MM.1S (cell line): Measurements from ENCODE around the gene ZNF438.

Experiments
- DNase-seq: peaks from one replicate; pipeline ENCODE4 v3.0.0-alpha.2; 2015
- H2AFZ ChIP-seq: fragments of 300-600 bp; sonication (generic); 2 replicates; pipeline ENCODE4 v1.6.0; 2016; ENCODE audit warnings: antibody characterized with exemption, low read length
- H3F3A ChIP-seq: fragments of 300-600 bp; sonication (generic); 2 replicates; pipeline ENCODE4 v1.6.1; 2016; ENCODE audit warnings: mild to moderate bottlenecking, antibody characterized with exemption, low read length, moderate library complexity, mixed read lengths; ENCODE audit not compliant: insufficient read depth
- H3K27ac ChIP-seq: fragments of 300-600 bp; sonication (generic); 2 replicates; pipeline ENCODE4 v1.5.1; 2016; ENCODE audit warnings: mild to moderate bottlenecking, low read length
- H3K27me3 ChIP-seq: fragments of 300-600 bp; sonication (generic); replicated peaks from 2 replicates; pipeline ENCODE4 v1.6.0; 2016; ENCODE audit warnings: low read length; ENCODE audit not compliant: insufficient read depth
- H3K36me3 ChIP-seq: fragments of 300-600 bp; sonication (generic); replicated peaks from 2 replicates; pipeline ENCODE4 v1.6.1; 2016; ENCODE audit warnings: mild to moderate bottlenecking, low read length, mixed read lengths; ENCODE audit not compliant: insufficient read depth
- H3K4me1 ChIP-seq: fragments of 300-600 bp; sonication (generic); 2 replicates; pipeline ENCODE4 v1.6.1; 2016; ENCODE audit warnings: low read length, mixed read lengths
- H3K4me2 ChIP-seq: fragments of 300-600 bp; sonication (generic); 2 replicates; pipeline ENCODE4 v1.6.0; 2016; ENCODE audit warnings: low read depth, low read length
- H3K4me3 ChIP-seq: fragments of 300-600 bp; sonication (generic); 2 replicates; pipeline ENCODE4 v1.5.1; 2016; ENCODE audit warnings: low read length, mixed read lengths
- H3K79me2 ChIP-seq: fragments of 300-600 bp; sonication (generic); 2 replicates; pipeline ENCODE4 v1.6.1; 2016; ENCODE audit warnings: mixed run types, low read length, mixed read lengths
- H3K9ac ChIP-seq: fragments of 300-600 bp; sonication (generic); 2 replicates; pipeline ENCODE4 v1.6.1; 2016; ENCODE audit warnings: low read length, mixed read lengths
- H3K9me2 ChIP-seq: fragments of 300-600 bp; sonication (generic); replicated peaks from 2 replicates; pipeline ENCODE4 v1.6.1; 2016; ENCODE audit warnings: mild to moderate bottlenecking, low read length, mixed read lengths; ENCODE audit not compliant: insufficient read depth
- H3K9me3 ChIP-seq: fragments of 300-600 bp; sonication (generic); replicated peaks from 2 replicates; pipeline ENCODE4 v1.6.1; 2016; ENCODE audit warnings: mild to moderate bottlenecking, low read length, mixed read lengths; ENCODE audit not compliant: insufficient read depth
- H4K20me1 ChIP-seq: fragments of 300-600 bp; sonication (generic); 2 replicates; pipeline ENCODE4 v1.6.1; 2016; ENCODE audit warnings: mild to moderate bottlenecking, low read length, moderate library complexity, mixed read lengths; ENCODE audit not compliant: insufficient read depth
- CTCF ChIP-seq: fragments of 300-600 bp; sonication (generic); IDR thresholded peaks from 2 replicates; pipeline ENCODE4 v1.5.1; 2016; ENCODE audit warnings: antibody characterized with exemption, low read length, mixed read lengths
- EZH2 ChIP-seq: fragments of 300-600 bp; sonication (generic); optimal IDR thresholded peaks from 2 replicates; pipeline ENCODE3; 2017; ENCODE audit warnings: low read depth, mild to moderate bottlenecking, antibody characterized with exemption, low read length, mixed read lengths
- EZH2phosphoT487 ChIP-seq: fragments of 300-600 bp; sonication (generic); IDR thresholded peaks from 2 replicates; pipeline ENCODE4 v1.6.1; 2018; ENCODE audit warnings: antibody characterized with exemption, low read length

Gene ZNF438

GRCh38 chr10:30821261-30821993, 210.2 kb downstream of the ZNF438 start:
- Histone ChIP-seq H3K27me3 (no peaks in the 10 kb centered on the region), H3K27ac (no peak overlapping the region), H4K20me1 (no peaks in the 10 kb centered on the region), H3K9ac (no peak overlapping the region), H3K4me3 (no peak overlapping the region), H3K4me2 (no peak overlapping the region), H3K9me3 (no peaks in the 10 kb centered on the region), H3F3A (no peaks in the 10 kb centered on the region), H3K36me3 (no peaks in the 10 kb centered on the region), H3K4me1 (no peaks in the 10 kb centered on the region), H3K79me2 (no peaks in the 10 kb centered on the region), H3K9me2 (no peaks in the 10 kb centered on the region), H2AFZ (no peak overlapping the region)
- no peak for TF ChIP-seq CTCF
- TF ChIP-seq EZH2phosphoT487: no peak
- no peak for TF ChIP-seq EZH2
- no peak for DNase-seq

DNA sequence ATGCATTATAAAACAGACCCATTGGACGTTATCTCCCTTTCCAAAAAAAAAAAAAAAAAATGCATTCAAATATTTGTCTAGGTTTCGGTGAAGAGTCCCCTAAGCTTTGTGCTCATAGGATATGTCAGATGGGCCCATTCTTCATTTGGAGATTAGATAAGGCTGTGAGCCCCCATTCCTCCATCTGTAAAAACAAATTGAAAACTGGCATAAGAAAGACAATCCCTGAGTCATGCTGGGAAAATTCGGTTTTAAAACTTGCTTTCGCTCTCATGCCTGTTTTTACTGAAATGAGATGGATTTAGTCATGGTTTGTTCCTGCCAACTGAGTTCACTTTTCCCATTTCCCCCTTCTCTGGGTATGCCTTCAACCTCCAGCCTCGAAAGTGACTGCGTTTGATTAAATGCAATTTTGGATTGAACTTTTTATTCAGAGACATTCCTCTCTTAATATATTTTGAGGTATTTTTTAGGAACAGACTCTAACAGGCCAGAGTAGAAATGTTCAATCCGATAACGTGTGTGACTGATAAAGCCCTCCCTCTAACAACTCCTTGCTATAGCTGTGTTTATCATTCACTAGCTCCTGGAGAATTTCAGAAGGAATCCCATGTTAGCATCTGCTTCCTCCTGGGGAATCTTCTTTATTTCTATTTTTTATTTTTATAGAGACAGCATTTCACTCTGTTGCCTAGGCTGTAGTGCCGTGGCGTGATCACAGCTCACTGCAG, 211.2 kb downstream of the ZNF438 start:
- Histone ChIP-seq H3K27ac (no peak overlapping the region), H3K36me3 (no peaks in the 10 kb centered on the region), H3K9me2 (no peaks in the 10 kb centered on the region), H3K27me3 (no peaks in the 10 kb centered on the region), H3K79me2 (no peaks in the 10 kb centered on the region), H2AFZ (no peak overlapping the region), H3K9ac (no peak overlapping the region), H3K4me1 (no peaks in the 10 kb centered on the region), H3K4me3 (no peak overlapping the region), H4K20me1 (no peaks in the 10 kb centered on the region), H3K4me2 (no peak overlapping the region), H3F3A (no peaks in the 10 kb centered on the region), H3K9me3 (no peaks in the 10 kb centered on the region)
- DNase-seq: no peak
- no peak for TF ChIP-seq EZH2phosphoT487

DNA sequence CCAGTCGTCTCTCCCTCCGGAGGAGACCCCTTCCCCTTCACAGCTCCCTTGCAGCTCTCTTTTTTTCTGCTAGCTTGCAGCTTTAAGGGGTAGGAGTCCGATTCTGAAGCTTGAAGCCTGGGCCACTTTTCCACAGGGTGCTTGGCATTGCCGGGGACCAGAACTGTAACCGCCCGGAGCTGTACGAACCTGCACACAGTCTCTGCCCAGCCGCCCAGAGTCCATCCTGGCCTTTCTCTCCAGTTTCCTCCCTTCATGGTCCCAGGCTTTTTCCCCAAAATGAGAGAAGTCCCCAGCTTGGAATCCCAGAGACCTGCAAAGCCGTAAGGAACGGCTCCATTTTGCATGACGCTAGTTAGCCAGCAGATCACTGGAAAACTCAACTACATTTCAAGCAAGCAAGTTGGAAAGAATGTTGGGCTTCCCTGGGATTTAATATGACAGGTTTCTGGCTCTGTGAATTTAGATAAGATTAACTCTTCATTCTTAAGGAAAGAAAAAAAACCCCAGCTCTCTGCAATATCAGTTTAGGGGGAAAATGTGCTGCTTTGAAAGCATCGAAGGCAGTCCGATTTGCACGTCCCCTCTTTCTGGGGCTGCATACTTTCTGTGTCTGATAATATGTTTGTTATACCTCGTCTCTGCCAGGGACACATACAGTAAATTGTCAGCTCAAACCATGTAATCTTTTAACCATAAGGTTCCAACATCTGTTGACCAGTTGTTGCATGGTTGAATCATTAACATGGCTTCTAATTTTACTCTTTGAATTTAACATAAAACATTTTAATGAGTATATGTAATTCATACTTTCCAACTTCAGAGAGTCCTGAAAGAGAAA, 212.1 kb downstream of the ZNF438 start:
- Histone ChIP-seq H3K9ac (no peak overlapping the region), H3K27me3 (no peaks in the 10 kb centered on the region), H3K4me3 (no peak overlapping the region), H4K20me1 (no peaks in the 10 kb centered on the region), H3K4me1 (peaks cover 3% of the 10 kb centered on the region), H3K27ac (no peak overlapping the region), H3F3A (no peaks in the 10 kb centered on the region), H3K9me2 (no peaks in the 10 kb centered on the region), H3K79me2 (no peaks in the 10 kb centered on the region), H2AFZ (no peak overlapping the region), H3K36me3 (no peaks in the 10 kb centered on the region), H3K4me2 (no peak overlapping the region), H3K9me3 (no peaks in the 10 kb centered on the region)
- no peak for DNase-seq
- no peak for TF ChIP-seq CTCF
- TF ChIP-seq EZH2phosphoT487: no peak
- no peak for TF ChIP-seq EZH2
